Dendritic cell treated with granulocyte-macrophage colony-stimulating factor and Interleukin-4, amounts not matched to agents 40 ng/mL and 50 ng/mL, for 4 days (primary cell): ENCODE data around the gene TCF7.

ENCODE experiments used
- H3K27ac Mint-ChIP-seq: one replicate; pipeline ENCODE4 v1.8.0; 2022; ENCODE audit warnings: mild to moderate bottlenecking, mixed read lengths
- H3K27me3 Mint-ChIP-seq: one replicate; pipeline ENCODE4 v1.8.0; 2022; ENCODE audit warnings: mild to moderate bottlenecking, mixed read lengths
- H3K36me3 Mint-ChIP-seq: one replicate; pipeline ENCODE4 v1.8.0; 2022; ENCODE audit warnings: low read depth, mixed read lengths
- H3K4me1 Mint-ChIP-seq: one replicate; pipeline ENCODE4 v1.8.0; 2022; ENCODE audit warnings: low read depth, mixed read lengths
- H3K4me3 Mint-ChIP-seq: one replicate; pipeline ENCODE4 v1.8.0; 2022; ENCODE audit warnings: mild to moderate bottlenecking, moderate library complexity, mixed read lengths
- H3K9me3 Mint-ChIP-seq: one replicate; pipeline ENCODE4 v1.8.0; 2022; ENCODE audit warnings: mixed read lengths
- intact Hi-C: fragments of 100-400 bp; cut with micrococcal nuclease; formaldehyde crosslinking; loops from one replicate; pipeline ENCODE4 v1.15.0; 2022

TCF7 gene

GRCh38 chr5:134113902-134114875 lies at the start of gene TCF7:
TCF7 (plus strand) TSS chr5:134114681; CDS start chr5:134114907, 226 bp downstream.
- Mint-ChIP-seq H3K27ac (peak within 1 kb of the TSS; percentile 47), H3K4me3 (peak within 1 kb of the TSS; percentile 75), H3K4me1 (peaks cover 14% of the 10 kb centered on the region), H3K27me3 (peaks cover 78% of the 10 kb centered on the region), H3K9me3 (no peaks in the 10 kb centered on the region), H3K36me3 (no peaks in the 10 kb centered on the region)
- intact Hi-C loops = no loop called here

GRCh38 chr5:134069553-134069952 lies 44.9 kb upstream of the TCF7 start:
- intact Hi-C loops = no loop called here
- H3K27ac Mint-ChIP-seq = no peak overlapping the region
- H3K4me3 Mint-ChIP-seq = no peak overlapping the region
- H3K4me1 Mint-ChIP-seq = peaks cover 6% of the 10 kb centered on the region
- H3K9me3 Mint-ChIP-seq = no peaks in the 10 kb centered on the region
- H3K36me3 Mint-ChIP-seq = no peaks in the 10 kb centered on the region
- H3K27me3 Mint-ChIP-seq = peaks cover 56% of the 10 kb centered on the region

GRCh38 chr5:134070725-134071613 lies 43.5 kb upstream of the TCF7 start:
- Mint-ChIP-seq H3K4me1 (peaks cover 6% of the 10 kb centered on the region), H3K27me3 (peaks cover 56% of the 10 kb centered on the region), H3K27ac (no peak overlapping the region), H3K9me3 (no peaks in the 10 kb centered on the region), H3K4me3 (no peak overlapping the region), H3K36me3 (no peaks in the 10 kb centered on the region)
- intact Hi-C loops = no loop called here

- Mint-ChIP-seq H3K27me3 (peaks cover 53% of the 10 kb centered on the region), H3K27ac (no peak overlapping the region), H3K9me3 (no peaks in the 10 kb centered on the region), H3K4me1 (peaks cover 6% of the 10 kb centered on the region), H3K4me3 (no peak overlapping the region), H3K36me3 (no peaks in the 10 kb centered on the region)
- intact Hi-C loops = no loop called here
These were observed 42.8 kb upstream of the TCF7 start for GRCh38 chr5:134071614-134072207.

GRCh38 chr5:134072471-134073210 lies 41.8 kb upstream of the TCF7 start:
- no peak overlapping the region for H3K4me3 Mint-ChIP-seq
- no peaks in the 10 kb centered on the region for H3K36me3 Mint-ChIP-seq
- H3K4me1 Mint-ChIP-seq = peaks cover 6% of the 10 kb centered on the region
- H3K27ac Mint-ChIP-seq = no peak overlapping the region
- peaks cover 48% of the 10 kb centered on the region for H3K27me3 Mint-ChIP-seq
- H3K9me3 Mint-ChIP-seq = no peaks in the 10 kb centered on the region
- intact Hi-C loops = no loop called here

GRCh38 chr5:134073404-134073803 lies 41.1 kb upstream of the TCF7 start:
- peaks cover 42% of the 10 kb centered on the region for H3K27me3 Mint-ChIP-seq
- no peaks in the 10 kb centered on the region for H3K36me3 Mint-ChIP-seq
- intact Hi-C loops = no loop called here
- peaks cover 6% of the 10 kb centered on the region for H3K4me1 Mint-ChIP-seq
- no peaks in the 10 kb centered on the region for H3K9me3 Mint-ChIP-seq
- H3K27ac Mint-ChIP-seq = no peak overlapping the region
- H3K4me3 Mint-ChIP-seq = no peak overlapping the region

- H3K9me3 Mint-ChIP-seq = no peaks in the 10 kb centered on the region
- intact Hi-C loops = no loop called here
- no peak overlapping the region for H3K27ac Mint-ChIP-seq
- peaks cover 26% of the 10 kb centered on the region for H3K27me3 Mint-ChIP-seq
- H3K4me3 Mint-ChIP-seq = no peak overlapping the region
- H3K36me3 Mint-ChIP-seq = no peaks in the 10 kb centered on the region
- peaks cover 6% of the 10 kb centered on the region for H3K4me1 Mint-ChIP-seq
These were observed 39.4 kb upstream of the TCF7 start for GRCh38 chr5:134075102-134075501.

- Mint-ChIP-seq H3K27me3 (no peaks in the 10 kb centered on the region), H3K4me1 (no peaks in the 10 kb centered on the region), H3K36me3 (no peaks in the 10 kb centered on the region), H3K9me3 (no peaks in the 10 kb centered on the region), H3K27ac (no peak overlapping the region), H3K4me3 (no peak overlapping the region)
- intact Hi-C loops = no loop called here
These were observed 36.4 kb upstream of the TCF7 start for GRCh38 chr5:134077926-134078580.

GRCh38 chr5:134079748-134080581 lies 34.5 kb upstream of the TCF7 start:
- Mint-ChIP-seq H3K4me1 (no peaks in the 10 kb centered on the region), H3K27me3 (no peaks in the 10 kb centered on the region), H3K36me3 (no peaks in the 10 kb centered on the region), H3K27ac (no peak overlapping the region), H3K4me3 (no peak overlapping the region), H3K9me3 (no peaks in the 10 kb centered on the region)
- intact Hi-C loops = no loop called here

- H3K27ac Mint-ChIP-seq = no peak overlapping the region
- H3K4me1 Mint-ChIP-seq = no peaks in the 10 kb centered on the region
- H3K27me3 Mint-ChIP-seq = peaks cover 1% of the 10 kb centered on the region
- H3K36me3 Mint-ChIP-seq = no peaks in the 10 kb centered on the region
- no peaks in the 10 kb centered on the region for H3K9me3 Mint-ChIP-seq
- no peak overlapping the region for H3K4me3 Mint-ChIP-seq
- intact Hi-C loops = no loop called here
These were observed 32.1 kb upstream of the TCF7 start for GRCh38 chr5:134082264-134082992.

- no peaks in the 10 kb centered on the region for H3K36me3 Mint-ChIP-seq
- no peaks in the 10 kb centered on the region for H3K4me1 Mint-ChIP-seq
- intact Hi-C loops = no loop called here
- no peak overlapping the region for H3K4me3 Mint-ChIP-seq
- H3K27me3 Mint-ChIP-seq = peaks cover 1% of the 10 kb centered on the region
- H3K9me3 Mint-ChIP-seq = no peaks in the 10 kb centered on the region
- no peak overlapping the region for H3K27ac Mint-ChIP-seq
These were observed 31.0 kb upstream of the TCF7 start for GRCh38 chr5:134083517-134083916.

GRCh38 chr5:134084022-134084565 lies 30.4 kb upstream of the TCF7 start:
- intact Hi-C loops = no loop called here
- H3K9me3 Mint-ChIP-seq = no peaks in the 10 kb centered on the region
- H3K27me3 Mint-ChIP-seq = peaks cover 1% of the 10 kb centered on the region
- H3K27ac Mint-ChIP-seq = no peak overlapping the region
- no peaks in the 10 kb centered on the region for H3K4me1 Mint-ChIP-seq
- no peaks in the 10 kb centered on the region for H3K36me3 Mint-ChIP-seq
- H3K4me3 Mint-ChIP-seq = no peak overlapping the region
